ENCODE data around the gene TBC1D22A. TPM values are rescaled to one million over a fixed set of nuclear protein-coding genes. Genes with fewer than 3 reads are reported as not detected.

Gene TBC1D22A
- total RNA-seq, 2 experiments from 2014 or later, result 22.3 to 43.9 TPM

DNA sequence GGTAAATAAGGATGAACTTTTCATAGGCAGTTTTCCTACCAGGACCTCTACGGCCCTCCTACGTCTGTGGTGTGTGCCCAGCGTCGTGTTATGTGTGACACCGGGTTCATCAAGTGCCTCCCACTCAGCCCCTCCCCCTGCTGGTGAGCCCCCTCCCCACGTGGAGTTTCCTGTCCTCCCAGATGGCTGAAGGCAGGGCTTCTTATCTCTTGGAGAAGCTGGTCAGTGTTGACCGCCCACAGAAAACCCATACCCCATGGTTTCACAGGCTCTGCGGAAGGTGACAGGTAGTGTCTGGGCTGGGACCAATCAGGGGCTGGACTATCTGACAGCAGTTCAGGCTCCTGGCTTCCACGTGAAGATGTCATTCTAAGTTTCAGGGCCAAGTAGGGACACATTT lies 393.5 kb downstream of the TBC1D22A start:
- Histone ChIP-seq H4K20me1 (ENCODE audit: insufficient read depth, low read length) (no peaks in the 10 kb centered on the region), H3K9me2 (ENCODE audit: insufficient read depth, low read length) (no peaks in the 10 kb centered on the region), H3K4me2 (ENCODE audit: low read length) (no peak overlapping the region), H3K4me1 (ENCODE audit: insufficient read depth, low read length, poor library complexity, severe bottlenecking) (no peaks in the 10 kb centered on the region), H3K4me3 (ENCODE audit: low read depth, low read length, poor library complexity, severe bottlenecking) (no peak overlapping the region), H3K36me3 (ENCODE audit: insufficient read depth, low read length) (peaks cover 9% of the 10 kb centered on the region), H2AFZ (ENCODE audit: low read length) (no peak overlapping the region), H3K9me3 (ENCODE audit: low read length) (no peaks in the 10 kb centered on the region), H3K27ac (ENCODE audit: low read depth, low read length, poor library complexity, severe bottlenecking) (no peak overlapping the region), H3K79me2 (ENCODE audit: insufficient read depth, low read depth, low read length) (no peaks in the 10 kb centered on the region)
- intact Hi-C loops (cut with micrococcal nuclease; ENCODE audit: unreplicated experiment), result no loop called here
- ChIA-PET CTCF (ENCODE audit: unreplicated experiment) (no interaction called here), POLR2A (no interaction called here)
- TF ChIP-seq, protein P1, sequence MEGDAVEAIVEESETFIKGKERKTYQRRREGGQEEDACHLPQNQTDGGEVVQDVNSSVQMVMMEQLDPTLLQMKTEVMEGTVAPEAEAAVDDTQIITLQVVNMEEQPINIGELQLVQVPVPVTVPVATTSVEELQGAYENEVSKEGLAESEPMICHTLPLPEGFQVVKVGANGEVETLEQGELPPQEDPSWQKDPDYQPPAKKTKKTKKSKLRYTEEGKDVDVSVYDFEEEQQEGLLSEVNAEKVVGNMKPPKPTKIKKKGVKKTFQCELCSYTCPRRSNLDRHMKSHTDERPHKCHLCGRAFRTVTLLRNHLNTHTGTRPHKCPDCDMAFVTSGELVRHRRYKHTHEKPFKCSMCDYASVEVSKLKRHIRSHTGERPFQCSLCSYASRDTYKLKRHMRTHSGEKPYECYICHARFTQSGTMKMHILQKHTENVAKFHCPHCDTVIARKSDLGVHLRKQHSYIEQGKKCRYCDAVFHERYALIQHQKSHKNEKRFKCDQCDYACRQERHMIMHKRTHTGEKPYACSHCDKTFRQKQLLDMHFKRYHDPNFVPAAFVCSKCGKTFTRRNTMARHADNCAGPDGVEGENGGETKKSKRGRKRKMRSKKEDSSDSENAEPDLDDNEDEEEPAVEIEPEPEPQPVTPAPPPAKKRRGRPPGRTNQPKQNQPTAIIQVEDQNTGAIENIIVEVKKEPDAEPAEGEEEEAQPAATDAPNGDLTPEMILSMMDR (conservative IDR thresholded peaks at IDR 0.05; ENCODE audit: low read length), result no peak
- no peak for TF ChIP-seq EZH2phosphoT487 (IDR thresholded peaks at IDR 0.05; ENCODE audit: borderline replicate concordance, low read depth, low read length)
- no peak for DNase-seq (ENCODE audit: low spot score)
- BruUV-seq (replicated peaks), result no TSS peak

DNA sequence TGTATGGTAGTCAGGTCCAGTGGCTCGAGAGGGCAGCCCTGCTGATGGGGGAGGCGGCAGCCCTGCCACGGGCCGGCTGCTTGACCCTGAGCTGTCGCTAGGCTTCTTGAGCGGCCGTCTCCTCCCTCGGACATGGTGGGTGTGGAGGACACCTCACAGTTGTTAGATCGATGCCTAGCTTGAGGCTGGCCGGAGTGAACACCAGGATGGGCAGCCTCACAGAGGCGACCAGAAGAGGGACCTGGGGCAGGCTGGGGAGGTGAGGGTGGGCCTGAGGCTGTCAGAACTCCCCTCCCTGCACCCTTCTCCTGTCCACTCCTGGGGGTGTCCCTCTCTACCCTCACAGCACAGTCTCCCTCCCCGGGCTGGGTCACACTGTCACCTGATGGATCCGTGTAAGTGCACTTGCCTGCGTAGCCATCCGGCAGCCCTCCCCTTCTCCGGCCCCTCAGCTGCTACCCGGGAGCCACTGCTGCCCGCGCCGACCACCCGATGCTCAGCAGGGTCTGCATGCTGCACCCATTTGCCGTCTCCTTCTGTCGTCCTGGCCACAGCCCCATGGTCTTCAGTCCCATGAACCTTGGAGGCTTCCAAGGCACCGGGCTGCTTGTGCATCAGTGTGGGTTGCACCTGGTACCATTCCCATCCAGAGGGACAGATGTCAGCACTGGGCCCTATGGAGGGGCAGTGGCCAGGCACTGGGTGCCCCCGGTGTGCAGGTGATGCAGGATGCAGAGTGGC lies 394.1 kb downstream of the TBC1D22A start:
- no TSS peak for BruUV-seq (replicated peaks)
- H3K9me2 ChIP-seq (ENCODE audit: insufficient read depth, low read length), result no peaks in the 10 kb centered on the region
- no peak overlapping the region for H3K4me2 ChIP-seq (ENCODE audit: low read length)
- no peak overlapping the region for H3K27ac ChIP-seq (ENCODE audit: low read depth, low read length, poor library complexity, severe bottlenecking)
- CTCF ChIA-PET (ENCODE audit: unreplicated experiment), result no interaction called here
- H3K4me1 ChIP-seq (ENCODE audit: insufficient read depth, low read length, poor library complexity, severe bottlenecking), result no peaks in the 10 kb centered on the region
- POLR2A ChIA-PET, result no interaction called here
- H3K9me3 ChIP-seq (ENCODE audit: low read length), result no peaks in the 10 kb centered on the region
- H4K20me1 ChIP-seq (ENCODE audit: insufficient read depth, low read length), result no peaks in the 10 kb centered on the region
- H2AFZ ChIP-seq (ENCODE audit: low read length), result no peak overlapping the region
- no peaks in the 10 kb centered on the region for H3K79me2 ChIP-seq (ENCODE audit: insufficient read depth, low read depth, low read length)
- H3K36me3 ChIP-seq (ENCODE audit: insufficient read depth, low read length), result peaks cover 9% of the 10 kb centered on the region
- DNase-seq (ENCODE audit: low spot score), result no peak
- intact Hi-C loops (cut with micrococcal nuclease; ENCODE audit: unreplicated experiment), result no loop called here
- no peak for TF ChIP-seq EZH2phosphoT487 (IDR thresholded peaks at IDR 0.05; ENCODE audit: borderline replicate concordance, low read depth, low read length)
- TF ChIP-seq, protein P1 (conservative IDR thresholded peaks at IDR 0.05; ENCODE audit: low read length), result no peak
- no peak overlapping the region for H3K4me3 ChIP-seq (ENCODE audit: low read depth, low read length, poor library complexity, severe bottlenecking)

DNA sequence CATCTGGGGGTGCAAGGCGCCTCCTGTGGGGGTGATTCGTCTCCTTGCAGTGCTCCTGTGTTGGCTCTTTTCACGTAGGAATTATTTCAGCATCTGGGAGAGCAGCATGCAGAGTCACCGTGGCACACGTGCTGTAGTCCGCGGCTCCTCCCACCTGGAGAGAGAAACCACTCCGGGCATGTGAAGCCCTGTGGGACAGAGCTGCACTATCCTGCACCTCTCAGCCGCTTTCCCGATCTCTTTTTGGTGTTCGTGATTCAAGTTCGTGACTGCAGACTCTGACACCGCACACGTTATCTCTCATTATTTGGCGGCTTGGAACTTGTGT lies 394.6 kb downstream of the TBC1D22A start:
- ChIA-PET POLR2A (no interaction called here), CTCF (ENCODE audit: unreplicated experiment) (no interaction called here)
- no peak overlapping the region for H2AFZ ChIP-seq (ENCODE audit: low read length)
- no peak overlapping the region for H3K27ac ChIP-seq (ENCODE audit: low read depth, low read length, poor library complexity, severe bottlenecking)
- TF ChIP-seq, protein P1 (conservative IDR thresholded peaks at IDR 0.05; ENCODE audit: low read length), result no peak
- TF ChIP-seq EZH2phosphoT487 (IDR thresholded peaks at IDR 0.05; ENCODE audit: borderline replicate concordance, low read depth, low read length), result no peak
- H3K4me3 ChIP-seq (ENCODE audit: low read depth, low read length, poor library complexity, severe bottlenecking), result no peak overlapping the region
- no peak overlapping the region for H3K4me2 ChIP-seq (ENCODE audit: low read length)
- DNase-seq (ENCODE audit: low spot score), result no peak
- H3K9me3 ChIP-seq (ENCODE audit: low read length), result no peaks in the 10 kb centered on the region
- H3K9me2 ChIP-seq (ENCODE audit: insufficient read depth, low read length), result no peaks in the 10 kb centered on the region
- peaks cover 9% of the 10 kb centered on the region for H3K36me3 ChIP-seq (ENCODE audit: insufficient read depth, low read length)
- BruUV-seq (replicated peaks), result no TSS peak
- intact Hi-C loops (cut with micrococcal nuclease; ENCODE audit: unreplicated experiment), result no loop called here
- H3K4me1 ChIP-seq (ENCODE audit: insufficient read depth, low read length, poor library complexity, severe bottlenecking), result no peaks in the 10 kb centered on the region
- no peaks in the 10 kb centered on the region for H4K20me1 ChIP-seq (ENCODE audit: insufficient read depth, low read length)
- no peaks in the 10 kb centered on the region for H3K79me2 ChIP-seq (ENCODE audit: insufficient read depth, low read depth, low read length)

Data from OCI-LY7 (cell line).